Trophoblast cell (in vitro differentiated cells and primary cell): ENCODE measurements around the gene ADRA2A.

Experiments used
- DNase-seq, 2 donors: peaks; one replicate each; pipeline ENCODE4 v3.0.0-alpha.2; 2016
- H2AFZ ChIP-seq: 2 replicates; pipeline ENCODE4 v1.6.1; 2013; ENCODE audit warnings: low read length, moderate library complexity, mild to moderate bottlenecking; ENCODE audit not compliant: insufficient read depth, poor library complexity
- H2AK5ac ChIP-seq: 2 replicates; pipeline ENCODE4 v1.6.1; 2013; ENCODE audit warnings: mild to moderate bottlenecking, low read length
- H2BK120ac ChIP-seq: 2 replicates; pipeline ENCODE4 v1.6.1; 2013; ENCODE audit warnings: low read length, mild to moderate bottlenecking, moderate library complexity; ENCODE audit not compliant: insufficient read depth, poor library complexity
- H2BK12ac ChIP-seq: 2 replicates; pipeline ENCODE4 v1.6.1; 2013; ENCODE audit warnings: mild to moderate bottlenecking, low read length, moderate library complexity
- H2BK5ac ChIP-seq: 2 replicates; pipeline ENCODE4 v1.6.1; 2013; ENCODE audit warnings: low read length, low read depth, moderate library complexity, mild to moderate bottlenecking; ENCODE audit not compliant: poor library complexity
- H3K14ac ChIP-seq: 2 replicates; pipeline ENCODE4 v1.6.1; 2013; ENCODE audit warnings: mild to moderate bottlenecking, low read length
- H3K18ac ChIP-seq: 2 replicates; pipeline ENCODE4 v1.6.1; 2013; ENCODE audit warnings: mild to moderate bottlenecking, low read length
- H3K23ac ChIP-seq: 2 replicates; pipeline ENCODE4 v1.6.1; 2013; ENCODE audit warnings: low read length
- H3K27ac ChIP-seq: 2 replicates; pipeline ENCODE4 v1.5.1; 2013; ENCODE audit warnings: low read depth, mild to moderate bottlenecking, inconsistent platforms, low read length, moderate library complexity
- H3K27me3 ChIP-seq: 2 replicates; pipeline ENCODE4 v1.6.1; 2013; ENCODE audit warnings: inconsistent platforms, mild to moderate bottlenecking, low read length, moderate library complexity; ENCODE audit not compliant: insufficient read depth
- H3K36me3 ChIP-seq, 2 experiments: 1 replicate in 1 of 2; 2 replicates in 1 of 2; pipeline ENCODE4 v1.6.1; 2013; ENCODE audit warnings: low read length in 2 of 2, mild to moderate bottlenecking in 2 of 2, moderate library complexity in 1 of 2; ENCODE audit not compliant: insufficient read depth in 2 of 2, control insufficient read depth in 1 of 2
- H3K4ac ChIP-seq: 2 replicates; pipeline ENCODE4 v1.6.1; 2013; ENCODE audit warnings: low read depth, mild to moderate bottlenecking, low read length, moderate library complexity
- H3K4me1 ChIP-seq, 2 experiments: 1 replicate in 1 of 2; 2 replicates in 1 of 2; pipeline ENCODE4 v1.6.1; 2013; ENCODE audit warnings: low read length in 2 of 2, mild to moderate bottlenecking in 2 of 2, moderate library complexity in 1 of 2; ENCODE audit not compliant: insufficient read depth in 2 of 2, control insufficient read depth in 1 of 2
- H3K4me2 ChIP-seq: 2 replicates; pipeline ENCODE4 v1.6.1; 2013; ENCODE audit warnings: inconsistent platforms, mild to moderate bottlenecking, low read length, moderate library complexity
- H3K4me3 ChIP-seq: 2 replicates; pipeline ENCODE4 v1.5.1; 2013; ENCODE audit warnings: mild to moderate bottlenecking, low read depth, low read length, inconsistent platforms
- H3K79me1 ChIP-seq: one replicate; pipeline ENCODE4 v1.6.1; 2013; ENCODE audit warnings: low read length
- H3K79me2 ChIP-seq: 2 replicates; pipeline ENCODE4 v1.6.1; 2013; ENCODE audit warnings: low read length, mild to moderate bottlenecking; ENCODE audit not compliant: control insufficient read depth, insufficient read depth, poor library complexity
- H3K9ac ChIP-seq: 2 replicates; pipeline ENCODE4 v1.6.1; 2013; ENCODE audit warnings: mild to moderate bottlenecking, low read length
- H3K9me3 ChIP-seq: 2 replicates; pipeline ENCODE4 v1.6.1; 2013; ENCODE audit warnings: low read depth, mild to moderate bottlenecking, control low read depth, inconsistent platforms, low read length; ENCODE audit not compliant: insufficient read depth
- H4K12ac ChIP-seq: 2 replicates; pipeline ENCODE4 v1.6.1; 2013; ENCODE audit warnings: low read depth, mild to moderate bottlenecking, low read length, moderate library complexity
- H4K8ac ChIP-seq: 2 replicates; pipeline ENCODE4 v1.6.1; 2013; ENCODE audit warnings: low read depth, mild to moderate bottlenecking, low read length, moderate library complexity
- H4K91ac ChIP-seq: one replicate; pipeline ENCODE4 v1.6.1; 2013; ENCODE audit warnings: low read depth, mild to moderate bottlenecking, low read length, moderate library complexity
- WGBS: extraction: QIAGEN DNeasy Blood & Tissue Kit; methylation state at CpG from one replicate; pipeline ENCODE4 v1.1.7; 2013; ENCODE audit warnings: missing lambda C conversion rate; ENCODE audit not compliant: insufficient read length, insufficient coverage; ENCODE audit errors: extremely low coverage; 5-methylcytosine and 5-hydroxymethylcytosine counted together

ADRA2A gene

DNA sequence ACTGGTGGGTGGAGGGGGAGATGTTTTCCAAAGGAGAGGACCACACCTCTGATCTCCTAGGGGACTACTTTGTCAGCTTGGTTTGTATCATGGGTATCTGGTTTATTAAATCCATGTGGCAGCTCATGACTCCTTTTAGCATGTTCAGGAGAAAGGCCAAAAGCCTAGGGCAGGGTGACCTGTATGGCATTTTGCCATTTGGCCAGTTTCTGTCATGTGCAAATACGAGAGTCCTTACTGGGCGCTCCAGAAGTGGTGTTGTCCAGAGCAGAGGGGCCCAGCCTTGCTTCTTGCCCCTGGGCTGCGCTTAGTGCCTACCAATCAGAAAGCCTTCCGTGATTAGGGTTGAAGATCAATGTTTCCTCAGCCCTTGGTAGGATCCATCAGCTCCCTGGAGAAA is 31.0 kb downstream of the ADRA2A start:
- no peak overlapping the region for H3K14ac ChIP-seq
- no peak overlapping the region for H3K4ac ChIP-seq
- no peak overlapping the region for H3K23ac ChIP-seq
- H3K4me1 ChIP-seq = no peaks in the 10 kb centered on the region
- peaks cover 2% of the 10 kb centered on the region for H3K9me3 ChIP-seq
- no peak overlapping the region for H2AFZ ChIP-seq
- no peak overlapping the region for H3K27ac ChIP-seq
- no peak overlapping the region for H3K9ac ChIP-seq
- no peak overlapping the region for H3K4me2 ChIP-seq
- H3K79me2 ChIP-seq = no peaks in the 10 kb centered on the region
- no peaks in the 10 kb centered on the region for H3K79me1 ChIP-seq
- no peak overlapping the region for H4K12ac ChIP-seq
- H3K27me3 ChIP-seq = no peaks in the 10 kb centered on the region
- H4K8ac ChIP-seq = no peak overlapping the region
- no CpG with 5 or more reads among the region's 4 CpGs for WGBS
- no peak overlapping the region for H3K18ac ChIP-seq
- H3K4me3 ChIP-seq = no peak overlapping the region
- H4K91ac ChIP-seq = no peak overlapping the region
- DNase-seq = no peak
- no peaks in the 10 kb centered on the region for H3K36me3 ChIP-seq
- H2BK5ac ChIP-seq = no peak overlapping the region
- no peak overlapping the region for H2AK5ac ChIP-seq
- no peak overlapping the region for H2BK120ac ChIP-seq
- no peak overlapping the region for H2BK12ac ChIP-seq

DNA sequence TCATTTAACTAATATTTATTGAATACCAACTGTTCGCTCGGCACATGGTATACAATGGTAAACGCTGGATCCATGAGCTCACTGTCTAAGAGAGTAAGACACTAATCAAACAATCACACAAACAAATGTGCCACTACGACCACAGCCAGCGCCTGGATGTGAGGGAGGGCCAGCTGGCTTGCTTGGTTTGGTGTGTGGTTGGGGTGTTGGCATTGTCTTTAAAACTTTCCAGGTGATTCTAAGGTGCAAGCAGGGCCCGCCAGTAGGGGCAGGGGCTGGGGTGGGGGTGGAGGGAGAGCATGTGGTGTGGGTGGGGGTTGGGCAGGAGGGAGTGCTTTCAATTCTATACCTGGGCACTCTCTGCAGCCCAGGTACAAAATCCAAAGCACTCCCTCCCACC is 31.6 kb downstream of the ADRA2A start:
- Histone ChIP-seq H4K8ac (no peak overlapping the region), H4K91ac (no peak overlapping the region), H3K79me2 (no peaks in the 10 kb centered on the region), H2BK120ac (no peak overlapping the region), H3K79me1 (no peaks in the 10 kb centered on the region), H2BK5ac (no peak overlapping the region), H2AFZ (no peak overlapping the region), H3K4me2 (no peak overlapping the region), H4K12ac (no peak overlapping the region), H3K4me1 (no peaks in the 10 kb centered on the region), H3K36me3 (no peaks in the 10 kb centered on the region), H3K18ac (no peak overlapping the region), H3K4me3 (no peak overlapping the region), H3K14ac (no peak overlapping the region), H2AK5ac (no peak overlapping the region), H3K27me3 (no peaks in the 10 kb centered on the region), H3K23ac (no peak overlapping the region), H3K4ac (no peak overlapping the region), H3K9me3 (no peaks in the 10 kb centered on the region), H3K27ac (no peak overlapping the region), H2BK12ac (no peak overlapping the region), H3K9ac (no peak overlapping the region)
- DNase-seq = no peak
- WGBS = 100% methylated on average over 1 of the region's 6 CpGs

DNA sequence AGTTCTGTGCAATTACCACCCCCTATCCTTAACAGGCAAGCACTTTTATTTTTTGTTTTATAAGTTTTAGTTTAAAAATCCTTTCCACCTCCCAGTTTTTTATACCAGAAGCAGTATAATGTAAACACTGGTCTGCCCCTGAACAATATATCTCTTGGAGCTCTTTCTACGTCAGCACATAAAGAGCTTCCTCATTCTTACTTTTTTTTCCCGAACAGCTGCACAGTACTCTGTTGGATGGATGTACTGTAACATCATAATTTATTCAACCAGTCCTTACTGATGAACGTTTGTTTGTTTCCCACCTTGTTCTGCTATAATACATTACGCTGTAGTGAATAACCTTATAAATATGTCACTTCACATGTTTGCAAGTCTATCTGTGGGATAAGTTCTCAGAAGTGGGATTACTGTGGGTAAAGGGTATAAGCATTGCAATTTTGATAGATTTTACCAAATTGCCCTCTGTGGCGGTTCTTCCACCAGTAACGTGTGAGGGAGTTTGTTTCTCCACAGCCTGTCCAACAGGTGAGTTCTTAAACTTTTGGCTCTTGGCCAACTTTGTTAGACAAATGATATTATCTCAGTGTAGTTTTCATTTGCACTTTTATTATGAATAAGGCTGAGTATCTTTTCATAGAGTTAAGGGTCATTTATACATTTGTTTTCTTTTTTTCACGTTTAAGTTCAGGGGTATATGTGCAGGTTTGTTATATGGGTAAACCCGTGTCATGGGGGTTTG is 32.8 kb downstream of the ADRA2A start:
- H3K4ac ChIP-seq = no peak overlapping the region
- no peak overlapping the region for H3K14ac ChIP-seq
- H2BK120ac ChIP-seq = no peak overlapping the region
- no peaks in the 10 kb centered on the region for H3K36me3 ChIP-seq
- H2AK5ac ChIP-seq = no peak overlapping the region
- no peaks in the 10 kb centered on the region for H3K79me1 ChIP-seq
- H4K91ac ChIP-seq = no peak overlapping the region
- no peak overlapping the region for H3K27ac ChIP-seq
- H3K23ac ChIP-seq = no peak overlapping the region
- H2AFZ ChIP-seq = no peak overlapping the region
- no peak overlapping the region for H3K9ac ChIP-seq
- H2BK12ac ChIP-seq = no peak overlapping the region
- no peak overlapping the region for H3K18ac ChIP-seq
- H3K4me1 ChIP-seq = no peaks in the 10 kb centered on the region
- H3K27me3 ChIP-seq = no peaks in the 10 kb centered on the region
- no peak overlapping the region for H4K12ac ChIP-seq
- DNase-seq = no peak
- H4K8ac ChIP-seq = no peak overlapping the region
- H2BK5ac ChIP-seq = no peak overlapping the region
- WGBS = no CpG with 5 or more reads among the region's 8 CpGs
- H3K9me3 ChIP-seq = peaks cover 2% of the 10 kb centered on the region
- no peaks in the 10 kb centered on the region for H3K79me2 ChIP-seq
- H3K4me2 ChIP-seq = no peak overlapping the region
- no peak overlapping the region for H3K4me3 ChIP-seq

DNA sequence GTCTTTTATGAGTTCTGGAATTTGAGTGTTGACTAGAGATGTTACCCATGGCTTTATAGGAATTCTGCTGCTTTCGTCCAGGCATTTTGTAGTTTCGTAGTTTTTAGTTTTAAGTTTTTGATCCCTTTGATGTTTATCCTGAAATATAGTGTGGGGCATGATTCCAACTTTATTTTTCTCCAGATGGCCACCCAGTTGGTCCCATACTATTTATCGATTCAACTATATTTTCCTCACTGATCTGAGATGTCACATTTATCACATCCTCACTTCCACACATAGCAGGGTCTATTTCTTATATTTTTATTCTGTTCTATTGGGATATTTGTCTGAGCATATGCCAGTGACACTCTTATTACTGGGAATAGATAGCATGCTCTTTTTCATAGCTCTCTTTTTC is 33.9 kb downstream of the ADRA2A start:
- Histone ChIP-seq H3K27me3 (no peaks in the 10 kb centered on the region), H3K14ac (no peak overlapping the region), H3K9ac (no peak overlapping the region), H2BK120ac (no peak overlapping the region), H3K27ac (no peak overlapping the region), H3K36me3 (no peaks in the 10 kb centered on the region), H2AK5ac (no peak overlapping the region), H3K4me2 (no peak overlapping the region), H3K18ac (no peak overlapping the region), H3K23ac (no peak overlapping the region), H4K91ac (no peak overlapping the region), H4K8ac (no peak overlapping the region), H3K9me3 (peaks cover 2% of the 10 kb centered on the region), H3K79me1 (no peaks in the 10 kb centered on the region), H3K4me3 (no peak overlapping the region), H3K4me1 (no peaks in the 10 kb centered on the region), H2BK12ac (no peak overlapping the region), H3K4ac (no peak overlapping the region), H2AFZ (no peak overlapping the region), H3K79me2 (no peaks in the 10 kb centered on the region), H4K12ac (no peak overlapping the region), H2BK5ac (no peak overlapping the region)
- WGBS = no CpG with 5 or more reads among the region's 3 CpGs
- no peak for DNase-seq
